Measurements from ENCODE around the gene FBXO15. TPM values are rescaled to one million over a fixed set of nuclear protein-coding genes. Genes with fewer than 3 reads are reported as not detected.

Gene FBXO15, protein sequence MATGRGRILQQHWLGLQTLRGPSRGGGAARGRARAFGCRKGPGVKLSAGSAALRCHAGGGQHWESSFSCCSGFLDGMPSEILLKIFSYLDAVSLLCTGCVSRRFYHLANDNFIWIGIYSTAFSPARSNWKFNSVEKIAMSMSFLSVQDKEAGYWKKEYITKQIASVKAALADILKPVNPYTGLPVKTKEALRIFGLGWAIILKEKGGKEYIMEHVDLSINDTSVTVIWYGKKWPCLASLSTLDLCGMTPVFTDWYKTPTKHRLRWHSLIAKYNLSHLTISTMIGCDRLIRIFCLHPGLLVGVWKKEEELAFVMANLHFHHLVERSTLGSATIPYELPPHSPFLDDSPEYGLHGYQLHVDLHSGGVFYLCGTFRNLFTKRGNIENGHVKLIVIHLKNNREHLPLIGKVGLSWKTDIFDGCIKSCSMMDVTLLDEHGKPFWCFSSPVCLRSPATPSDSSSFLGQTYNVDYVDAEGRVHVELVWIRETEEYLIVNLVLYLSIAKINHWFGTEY
- total RNA-seq (0.77 and 0.83 TPM in 2 replicates), polyA plus RNA-seq (0.75 and 0.77 TPM in 2 replicates), polyA minus RNA-seq (ENCODE audit: low replicate concordance) (0.96 TPM in 1 of 2 replicates, not detected in the other)
- 0.50 and 0.93 TPM in 2 replicates for polyA plus RNA-seq (2012)

DNA sequence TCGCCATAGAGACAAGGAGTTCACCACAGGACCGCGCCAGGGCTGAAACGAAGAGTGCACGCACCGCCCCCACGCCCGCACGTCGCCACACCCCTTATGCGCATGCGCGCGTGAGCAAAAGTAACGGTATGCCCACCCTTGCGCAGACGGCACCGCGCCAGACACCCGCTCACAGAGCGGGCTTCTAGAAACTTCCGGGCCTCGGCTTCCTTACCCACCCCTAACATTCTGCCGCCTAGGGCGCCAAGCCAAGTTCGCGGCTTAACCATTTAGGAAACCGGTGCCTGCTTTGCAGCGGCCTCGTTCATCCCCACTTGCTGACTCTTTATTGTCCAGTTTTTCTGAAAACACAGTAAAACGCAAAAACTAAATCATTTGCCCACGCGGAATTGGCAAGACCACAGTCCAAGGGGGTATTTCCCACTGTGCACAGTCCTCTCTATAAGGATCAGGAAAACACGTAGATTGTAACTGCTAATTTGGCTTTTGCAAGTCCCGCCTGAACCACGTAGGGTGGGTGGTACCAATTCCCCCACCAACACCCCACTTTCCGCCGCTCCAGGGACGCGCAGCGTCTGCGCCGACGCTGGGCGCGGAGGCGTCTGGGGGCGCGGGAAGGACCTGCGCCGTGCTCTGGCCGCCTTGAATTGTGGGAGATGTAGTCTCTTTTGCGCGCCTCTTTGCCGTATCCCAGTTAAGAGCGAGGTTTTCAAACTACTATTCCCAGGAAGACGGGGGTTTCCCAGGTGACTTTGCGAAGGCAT, at the start of gene FBXO15, which contains the start of gene TIMM21:
Gene FBXO15, minus strand, starts transcription at position 56 of the 764 bp plus-strand sequence. Its CDS starts 49 bp downstream, at position 7.
Gene TIMM21, plus strand, starts transcription at position 745 of the 764 bp plus-strand sequence. CDS start 286 bp downstream, outside the sequence.
- Histone ChIP-seq H2AFZ (ENCODE audit: low read length) (peak within 1 kb of the TSS; percentile 97), H3K36me3 (ENCODE audit: control insufficient read depth, insufficient read depth, low read length) (peaks cover 2% of the 10 kb centered on the region), H3K27ac (ENCODE audit: insufficient read depth, low read length) (peak within 1 kb of the TSS; percentile 90), H3K79me2 (ENCODE audit: control insufficient read depth, insufficient read depth, low read length) (peaks cover 43% of the 10 kb centered on the region), H4K20me1 (ENCODE audit: control insufficient read depth, extremely low read depth, insufficient read depth, low read length) (no peaks in the 10 kb centered on the region), H3K27me3 (ENCODE audit: control insufficient read depth, insufficient read depth, low read length) (no peaks in the 10 kb centered on the region), H3K9me3 (ENCODE audit: control insufficient read depth, insufficient read depth, low read depth, low read length) (no peaks in the 10 kb centered on the region), H3K4me3 (replicated peaks in 1 of 4; ENCODE audit: control extremely low read depth in 1 of 4, insufficient read depth in 1 of 4, low read depth in 3 of 4, low read length in 4 of 4) (peak within 1 kb of the TSS; percentile 86 to 99 (median 97)), H3K4me1 (ENCODE audit: control insufficient read depth, extremely low read depth, insufficient read depth, low read length) (peaks cover 6% of the 10 kb centered on the region), H3K4me2 (ENCODE audit: extremely low read depth, insufficient read depth, low read length) (peak within 1 kb of the TSS; percentile 98), H3K9ac (ENCODE audit: insufficient read depth, low read length) (peak within 1 kb of the TSS; percentile 82)
- TF ChIP-seq EZH2 (IDR thresholded peaks at IDR 0.05; ENCODE audit: low read length, missing control alignments), result no peak
- TF ChIP-seq, protein P1, sequence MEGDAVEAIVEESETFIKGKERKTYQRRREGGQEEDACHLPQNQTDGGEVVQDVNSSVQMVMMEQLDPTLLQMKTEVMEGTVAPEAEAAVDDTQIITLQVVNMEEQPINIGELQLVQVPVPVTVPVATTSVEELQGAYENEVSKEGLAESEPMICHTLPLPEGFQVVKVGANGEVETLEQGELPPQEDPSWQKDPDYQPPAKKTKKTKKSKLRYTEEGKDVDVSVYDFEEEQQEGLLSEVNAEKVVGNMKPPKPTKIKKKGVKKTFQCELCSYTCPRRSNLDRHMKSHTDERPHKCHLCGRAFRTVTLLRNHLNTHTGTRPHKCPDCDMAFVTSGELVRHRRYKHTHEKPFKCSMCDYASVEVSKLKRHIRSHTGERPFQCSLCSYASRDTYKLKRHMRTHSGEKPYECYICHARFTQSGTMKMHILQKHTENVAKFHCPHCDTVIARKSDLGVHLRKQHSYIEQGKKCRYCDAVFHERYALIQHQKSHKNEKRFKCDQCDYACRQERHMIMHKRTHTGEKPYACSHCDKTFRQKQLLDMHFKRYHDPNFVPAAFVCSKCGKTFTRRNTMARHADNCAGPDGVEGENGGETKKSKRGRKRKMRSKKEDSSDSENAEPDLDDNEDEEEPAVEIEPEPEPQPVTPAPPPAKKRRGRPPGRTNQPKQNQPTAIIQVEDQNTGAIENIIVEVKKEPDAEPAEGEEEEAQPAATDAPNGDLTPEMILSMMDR (conservative IDR thresholded peaks at IDR 0.05 in 1 of 2, IDR thresholded peaks at IDR 0.05 in 1 of 2; ENCODE audit: low read depth in 1 of 2, low read length in 2 of 2), result no peak
- peak; percentile 96 to 97 for DNase-seq (ENCODE audit: low read depth in 2 of 2)

DNA sequence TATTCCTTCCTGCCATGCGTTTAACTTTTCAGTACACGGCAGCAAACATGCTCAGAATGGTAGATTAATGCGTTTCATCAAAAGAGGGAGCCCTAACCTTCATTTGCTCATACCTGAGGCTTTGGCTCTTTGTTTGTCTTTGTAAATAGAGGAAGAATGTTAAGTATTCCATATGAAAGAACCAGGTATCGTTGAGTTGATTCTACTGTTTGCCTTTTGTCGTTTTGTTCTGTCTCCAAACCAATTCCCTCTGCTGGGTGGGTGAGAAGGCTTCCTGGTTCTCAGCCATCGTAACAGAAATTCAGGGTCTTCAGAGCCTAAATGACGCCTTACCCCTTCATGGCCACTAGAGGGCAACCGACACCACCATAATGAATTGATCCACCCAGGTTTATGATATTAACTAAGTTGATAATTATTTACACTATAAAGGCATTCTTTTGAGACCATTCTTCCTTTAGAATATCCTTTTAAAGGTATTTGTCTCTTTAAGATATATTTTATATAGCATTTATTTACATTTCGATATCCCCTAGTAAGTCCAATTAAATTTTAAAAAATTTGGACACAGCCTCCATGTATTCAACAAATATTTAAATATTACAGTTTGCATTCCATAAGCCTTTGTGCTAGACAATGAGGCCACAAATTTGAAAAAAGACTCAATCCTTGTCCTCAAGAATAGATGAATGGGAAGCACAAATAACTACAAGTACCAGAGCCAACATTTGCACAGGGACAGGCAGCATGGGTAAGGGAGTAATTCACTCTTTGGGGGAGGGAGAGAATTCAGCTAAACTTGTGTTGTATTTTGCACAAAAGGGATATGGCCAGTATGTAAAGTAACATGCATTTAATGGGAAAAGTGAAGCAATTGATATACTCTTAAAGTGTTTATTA, 48.8 kb upstream of the FBXO15 start:
- Histone ChIP-seq H4K20me1 (ENCODE audit: control insufficient read depth, extremely low read depth, insufficient read depth, low read length) (no peaks in the 10 kb centered on the region), H3K9me3 (ENCODE audit: control insufficient read depth, insufficient read depth, low read depth, low read length) (no peaks in the 10 kb centered on the region), H3K36me3 (ENCODE audit: control insufficient read depth, insufficient read depth, low read length) (no peaks in the 10 kb centered on the region), H3K27me3 (ENCODE audit: control insufficient read depth, insufficient read depth, low read length) (peaks cover 7% of the 10 kb centered on the region), H3K9ac (ENCODE audit: insufficient read depth, low read length) (no peak overlapping the region), H3K4me3 (replicated peaks in 1 of 4; ENCODE audit: control extremely low read depth in 1 of 4, insufficient read depth in 1 of 4, low read depth in 3 of 4, low read length in 4 of 4) (peak overlapping the region in 2 of 4 experiments; percentile 5 to 52), H3K27ac (ENCODE audit: insufficient read depth, low read length) (no peak overlapping the region), H2AFZ (ENCODE audit: low read length) (no peak overlapping the region), H3K4me2 (ENCODE audit: extremely low read depth, insufficient read depth, low read length) (peak overlapping the region; percentile 41), H3K4me1 (ENCODE audit: control insufficient read depth, extremely low read depth, insufficient read depth, low read length) (no peaks in the 10 kb centered on the region), H3K79me2 (ENCODE audit: control insufficient read depth, insufficient read depth, low read length) (no peaks in the 10 kb centered on the region)
- TF ChIP-seq EZH2 (IDR thresholded peaks at IDR 0.05; ENCODE audit: low read length, missing control alignments), result no peak
- TF ChIP-seq, protein P1 (conservative IDR thresholded peaks at IDR 0.05 in 1 of 2, IDR thresholded peaks at IDR 0.05 in 1 of 2; ENCODE audit: low read depth in 1 of 2, low read length in 2 of 2), result peak; percentile 78 to 82
- DNase-seq (ENCODE audit: low read depth in 2 of 2), result peak; percentile 39 to 74

Measured in fibroblast of lung (primary cell).